DMS53 treated with DMSO at 0.1 percent for 48 hours (cell line): Measurements from ENCODE around the gene CDK17.
"Not testable (repeated sequence)": the region's sequence is repeated elsewhere in the genome, so short reads cannot be mapped to it uniquely, and the experiment has no call there.

ENCODE experiments used
- DNase-seq: peaks from one replicate; lab custom pipeline; 2025; ENCODE audit not compliant: unreplicated experiment; lab: John Stamatoyannopoulos, UW

CDK17 gene

GRCh38 chr12:96395236-96395635 is 5.0 kb downstream of the CDK17 start:
- DNase-seq = no peak

GRCh38 chr12:96393229-96393628 is 7.0 kb downstream of the CDK17 start:
- DNase-seq = not testable (repeated sequence)

DNA sequence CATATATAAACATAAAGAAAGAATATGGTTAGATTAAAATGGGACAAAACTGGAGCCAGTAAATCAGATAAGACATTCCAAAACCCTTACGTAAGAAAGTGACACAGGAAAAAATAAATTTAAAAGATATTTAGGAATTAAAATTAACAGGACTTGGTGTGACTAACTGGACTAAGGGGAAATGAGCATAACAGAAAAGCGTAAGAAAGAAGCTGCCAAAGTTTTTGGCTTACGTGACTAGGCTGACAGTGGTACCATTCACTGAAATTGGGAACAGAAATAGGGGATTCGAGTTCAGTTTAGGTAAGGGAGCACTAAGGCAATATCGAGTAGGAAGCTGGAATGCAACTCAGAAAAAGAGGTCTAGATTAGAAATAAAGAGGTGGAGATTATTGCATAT is 7.8 kb downstream of the CDK17 start:
- DNase-seq = no peak

GRCh38 chr12:96387981-96388380 is 12.3 kb downstream of the CDK17 start:
- no peak for DNase-seq

DNA sequence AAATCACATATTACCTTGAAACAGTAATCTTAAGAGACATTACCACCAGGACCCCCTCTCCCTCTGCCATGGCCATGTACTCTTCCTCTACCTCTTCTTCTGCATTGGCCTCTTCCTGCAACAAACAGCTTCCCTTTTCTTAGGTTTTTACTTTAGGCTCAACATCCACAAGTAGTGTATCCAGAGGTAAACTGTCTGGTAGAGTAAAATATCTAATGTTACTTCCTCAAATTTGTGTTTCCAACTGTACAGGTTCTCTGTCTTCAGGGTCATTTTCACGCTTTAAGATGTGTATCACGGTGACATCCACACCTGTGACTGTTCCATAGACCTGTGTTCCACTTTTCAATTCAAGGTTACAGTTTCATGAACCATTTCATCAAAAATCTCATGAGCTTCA is 13.4 kb downstream of the CDK17 start:
- no peak for DNase-seq

- DNase-seq = no peak
Measured at GRCh38 chr12:96383991-96384390, 16.2 kb downstream of the CDK17 start.

DNA sequence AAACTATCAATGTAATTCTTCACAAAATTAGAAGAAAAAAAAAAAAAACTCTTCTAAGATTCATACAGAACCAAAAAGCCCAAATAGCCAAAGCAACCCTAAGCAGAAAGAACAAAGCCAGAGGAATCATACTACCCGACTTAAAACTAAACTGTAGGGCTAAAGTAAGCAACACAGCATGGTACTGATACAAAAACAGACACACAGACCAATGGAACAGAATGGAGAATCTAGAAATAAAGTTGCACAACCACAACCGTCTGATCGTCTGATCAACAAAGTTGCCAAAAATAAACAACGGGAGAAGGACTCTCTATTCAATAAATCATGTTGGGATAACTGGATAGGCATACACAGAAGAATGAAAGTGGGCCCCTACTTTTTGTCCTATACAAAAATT is 16.9 kb downstream of the CDK17 start:
- DNase-seq = no peak

- not testable (repeated sequence) for DNase-seq
Measured at GRCh38 chr12:96379743-96380142, 20.5 kb downstream of the CDK17 start.

- no peak for DNase-seq
Measured at GRCh38 chr12:96378319-96378718, 21.9 kb downstream of the CDK17 start.

DNA sequence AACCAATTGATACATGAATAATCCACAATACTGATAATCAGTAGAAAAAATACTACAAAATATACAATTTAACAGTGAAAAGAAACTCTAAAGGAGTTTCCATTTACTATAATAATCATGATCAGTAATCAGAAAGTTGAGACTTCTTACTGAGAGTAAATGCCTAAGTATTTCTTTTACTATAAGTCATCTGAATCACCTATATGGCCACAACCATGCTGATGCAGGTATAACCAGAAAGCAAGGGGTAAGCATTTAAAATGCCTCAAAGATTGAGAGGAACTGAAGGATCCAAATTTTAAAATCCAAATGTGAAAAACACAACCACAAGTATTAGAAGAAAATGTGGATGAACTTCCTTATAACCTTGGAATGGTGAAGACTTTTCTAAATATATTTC is 23.4 kb downstream of the CDK17 start:
- DNase-seq = no peak

GRCh38 chr12:96375841-96376604 is 24.2 kb downstream of the CDK17 start:
- no peak for DNase-seq

DNA sequence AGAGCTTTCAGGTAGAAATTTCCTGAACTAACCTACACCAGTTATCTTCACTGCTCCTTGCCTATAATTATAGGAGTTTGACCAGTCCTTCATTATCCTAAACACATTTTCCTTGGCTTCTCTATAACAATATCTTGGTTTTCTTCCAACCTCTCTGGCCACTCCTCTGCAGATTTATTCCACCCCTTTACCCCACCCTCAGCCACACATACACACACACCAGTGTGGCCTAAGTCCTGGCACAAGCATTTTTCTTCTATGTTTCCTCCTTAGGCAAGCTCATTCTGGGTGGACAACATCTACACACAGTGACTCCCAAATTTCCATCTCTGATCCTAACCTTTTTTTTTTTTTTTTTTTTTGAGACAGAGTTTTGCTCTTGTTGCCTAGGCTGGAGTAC is 25.1 kb downstream of the CDK17 start:
- DNase-seq = no peak

- no peak for DNase-seq
Measured at GRCh38 chr12:96371790-96372699, 28.2 kb downstream of the CDK17 start.

- DNase-seq = no peak
Measured at GRCh38 chr12:96371138-96371789, 29.0 kb downstream of the CDK17 start.

DNA sequence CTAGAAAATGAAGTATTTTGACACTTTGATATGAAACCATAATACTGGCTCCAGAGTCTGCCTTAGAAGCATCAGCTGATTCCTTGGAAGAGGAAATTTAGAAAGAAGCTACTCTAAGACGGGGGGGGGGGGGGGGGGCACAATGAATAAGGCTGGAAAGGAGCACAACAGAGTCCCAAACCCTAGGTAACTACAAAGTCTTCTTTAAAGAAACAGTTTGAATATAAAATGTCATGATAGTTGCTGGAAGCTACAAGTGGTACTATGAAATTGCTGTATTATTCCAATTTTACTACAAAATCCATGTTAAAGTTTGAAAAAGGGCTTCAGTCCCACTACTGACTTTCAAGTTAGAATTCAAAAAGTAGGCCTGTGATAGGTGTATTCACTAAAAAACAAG is 31.6 kb downstream of the CDK17 start:
- DNase-seq = no peak

DNA sequence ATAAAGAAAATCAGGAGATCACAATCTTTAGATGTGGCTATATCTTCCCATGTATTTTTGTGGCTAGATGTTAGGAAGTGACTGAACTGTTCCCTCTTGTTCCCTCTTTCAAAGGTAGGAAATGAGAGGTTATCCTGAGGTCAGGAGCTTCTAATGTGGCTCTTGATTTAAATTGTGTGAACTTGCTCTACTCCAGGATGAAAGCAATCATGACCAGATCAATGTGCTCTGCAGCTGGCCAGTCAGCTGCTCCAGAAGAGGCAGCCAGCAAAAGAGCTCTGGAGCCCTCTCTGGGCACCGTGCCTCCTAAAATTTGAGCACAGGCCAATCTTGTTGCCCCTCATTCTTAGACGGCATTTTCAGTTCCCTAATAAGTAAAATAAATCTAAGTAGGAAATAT is 32.0 kb downstream of the CDK17 start:
- DNase-seq = no peak

GRCh38 chr12:96366381-96366654 is 33.9 kb downstream of the CDK17 start:
- DNase-seq = no peak

DNA sequence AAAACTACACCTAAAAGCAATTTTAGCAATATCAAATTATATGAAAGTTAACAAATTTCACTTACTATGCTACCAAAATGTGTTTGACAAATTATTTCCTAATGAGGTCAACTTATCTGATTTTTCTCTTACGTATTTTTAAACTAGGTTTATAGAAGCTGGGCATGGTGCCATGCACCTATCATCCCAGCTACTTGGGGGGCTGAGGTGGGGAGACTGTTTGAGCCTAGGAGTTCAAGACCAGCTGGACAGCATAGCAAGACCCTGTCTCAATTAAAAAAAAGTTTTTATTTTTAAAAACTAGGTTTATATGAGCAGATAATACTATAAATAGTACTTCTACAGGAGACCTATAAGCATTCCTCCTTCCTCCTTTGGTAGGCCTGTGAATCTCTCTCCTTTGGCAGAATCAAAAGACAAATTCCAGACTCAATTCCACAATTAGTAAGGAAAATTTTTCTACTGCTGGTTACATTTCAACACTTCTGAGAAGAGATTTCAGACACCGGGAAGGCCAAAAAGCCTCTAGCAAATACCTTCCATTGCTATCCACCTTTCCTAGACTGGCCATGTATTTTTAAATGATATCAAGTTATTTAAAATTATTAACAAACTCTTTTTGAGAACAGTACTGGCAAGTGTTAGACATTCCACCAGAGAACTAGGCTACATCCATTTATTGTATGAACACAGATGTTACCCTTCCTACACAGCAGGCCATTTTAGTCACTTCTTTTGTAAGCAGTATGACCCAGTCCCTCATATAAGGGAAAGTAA is 34.4 kb downstream of the CDK17 start:
- no peak for DNase-seq

GRCh38 chr12:96364092-96364700 is 36.0 kb downstream of the CDK17 start:
- DNase-seq = no peak

DNA sequence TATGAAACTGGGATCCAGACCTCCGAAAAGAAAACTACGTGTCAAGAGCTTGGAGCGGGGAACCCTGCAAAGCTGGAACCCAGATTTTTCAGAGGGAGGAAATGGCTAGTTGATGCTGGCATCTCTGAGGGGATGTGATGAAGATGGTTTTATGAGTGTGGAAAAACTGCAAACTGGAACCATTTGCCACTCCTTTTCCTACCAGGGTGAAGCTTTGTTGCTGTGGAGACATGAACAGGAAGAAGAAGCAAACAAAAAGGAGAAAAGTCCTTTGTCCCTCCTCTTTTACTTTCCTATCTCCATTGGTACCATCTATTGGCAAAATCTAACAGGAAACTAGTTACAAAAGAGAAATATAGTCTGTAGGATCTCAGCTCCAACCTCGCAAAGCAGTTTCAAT is 39.2 kb downstream of the CDK17 start:
- no peak for DNase-seq

DNA sequence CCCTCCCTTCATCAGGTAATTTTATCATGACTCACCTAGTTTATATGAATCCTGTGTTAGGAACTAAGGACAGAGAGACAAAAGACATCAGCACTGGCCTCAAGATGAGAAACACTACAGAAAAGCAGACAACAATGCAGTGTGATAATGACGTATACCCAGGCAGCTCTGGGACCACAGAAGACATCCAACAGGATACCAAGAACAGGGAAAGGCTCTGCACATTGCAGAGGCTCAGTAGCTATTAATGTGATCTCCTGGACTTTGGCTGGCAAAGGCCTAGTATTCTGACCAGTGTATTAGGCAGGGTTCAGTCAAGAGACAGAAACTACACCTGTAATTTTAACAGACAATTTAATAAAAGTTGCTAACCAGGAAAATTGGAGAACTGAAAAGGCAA is 39.7 kb downstream of the CDK17 start:
- no peak for DNase-seq
